Left forelimb (tissue), 1 donor: ENCODE data around the gene PRC1.

Experiments
- DNase-seq: peaks from one replicate; pipeline ENCODE4 v3.0.0-alpha.2; 2018; ENCODE audit warnings: low spot score

The PRC1 gene

DNA sequence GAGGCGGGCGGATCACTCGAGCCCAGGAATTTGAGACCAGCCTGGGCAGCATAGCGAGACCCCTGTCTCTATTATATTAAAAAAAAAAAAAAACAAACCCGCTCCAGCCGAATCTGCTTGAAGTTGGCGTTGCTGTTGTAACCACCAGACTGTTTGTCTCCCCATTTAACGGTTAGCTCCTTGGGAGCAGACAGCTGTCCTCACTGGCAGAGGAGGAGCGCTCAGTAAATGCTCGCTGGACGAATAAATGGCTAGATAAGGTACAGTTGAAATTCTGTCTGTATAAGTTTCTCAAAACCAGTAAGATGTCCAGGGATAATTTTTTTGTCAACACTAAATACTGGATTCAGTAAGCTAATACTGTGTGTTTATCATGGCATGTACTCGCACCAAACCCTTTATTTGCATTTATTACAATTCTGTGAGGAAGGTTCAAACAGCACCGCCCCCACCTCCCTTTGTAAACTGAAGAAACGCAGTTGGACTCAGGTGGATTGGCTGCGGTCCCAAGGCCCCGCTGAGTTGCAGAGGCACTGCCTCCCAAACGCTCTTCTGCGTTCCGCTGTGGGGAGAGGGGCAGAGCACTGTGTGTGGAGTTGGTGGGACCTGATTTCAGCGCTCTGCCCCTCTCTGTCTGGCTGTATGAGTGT lies 38.6 kb downstream of the PRC1 start:
- no peak for DNase-seq

DNA sequence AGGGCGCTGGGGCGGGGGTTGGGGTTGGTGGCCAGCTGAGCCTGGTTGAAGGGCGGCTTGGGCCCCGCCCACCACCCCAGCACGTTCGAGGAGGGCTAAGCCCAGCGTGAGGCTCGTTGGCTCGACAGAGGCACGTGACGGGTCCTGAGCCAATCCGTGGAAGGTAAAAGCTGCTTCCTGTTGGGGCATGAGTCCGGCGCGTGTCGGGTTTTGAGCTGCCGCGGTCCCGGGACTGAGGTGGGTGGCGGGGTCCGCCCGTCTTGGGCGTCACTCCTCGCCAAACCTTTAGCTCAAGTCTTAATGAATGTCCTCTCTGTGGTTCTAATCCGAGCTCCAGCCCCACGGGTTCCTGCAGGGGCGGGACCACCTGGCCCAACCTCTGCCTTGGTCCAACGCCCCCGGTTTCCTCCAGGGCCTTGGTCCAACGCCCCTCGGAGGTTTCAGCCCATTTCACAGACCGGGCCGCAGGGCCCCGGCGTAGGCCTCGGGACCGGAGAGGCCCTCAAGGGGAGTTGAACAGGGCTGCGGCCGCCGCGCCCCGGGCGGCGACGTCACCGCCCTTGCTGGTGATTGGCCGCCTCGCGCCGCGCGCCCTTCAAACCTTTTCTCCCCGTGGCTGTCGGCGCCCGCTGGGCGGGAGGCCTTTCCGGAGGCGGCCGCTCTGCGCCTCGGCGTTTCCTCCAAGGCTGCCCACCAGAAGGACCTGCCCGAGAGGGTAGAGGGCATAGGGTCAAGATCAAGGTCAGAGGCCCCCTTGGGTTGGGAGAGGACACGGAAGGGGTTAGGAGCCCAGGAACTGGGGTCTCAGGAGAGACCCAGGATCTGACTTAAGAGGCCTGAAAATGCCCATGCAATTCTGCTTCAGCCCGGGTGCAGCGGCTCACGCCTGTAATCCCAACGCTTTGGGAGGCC lies 39.4 kb downstream of the PRC1 start, which contains the start of gene RCCD1:
Gene RCCD1, plus strand, starts transcription at position 173 of the 912 bp plus-strand sequence. CDS start 1,851 bp downstream, outside the sequence.
- peak; percentile 95 for DNase-seq

DNA sequence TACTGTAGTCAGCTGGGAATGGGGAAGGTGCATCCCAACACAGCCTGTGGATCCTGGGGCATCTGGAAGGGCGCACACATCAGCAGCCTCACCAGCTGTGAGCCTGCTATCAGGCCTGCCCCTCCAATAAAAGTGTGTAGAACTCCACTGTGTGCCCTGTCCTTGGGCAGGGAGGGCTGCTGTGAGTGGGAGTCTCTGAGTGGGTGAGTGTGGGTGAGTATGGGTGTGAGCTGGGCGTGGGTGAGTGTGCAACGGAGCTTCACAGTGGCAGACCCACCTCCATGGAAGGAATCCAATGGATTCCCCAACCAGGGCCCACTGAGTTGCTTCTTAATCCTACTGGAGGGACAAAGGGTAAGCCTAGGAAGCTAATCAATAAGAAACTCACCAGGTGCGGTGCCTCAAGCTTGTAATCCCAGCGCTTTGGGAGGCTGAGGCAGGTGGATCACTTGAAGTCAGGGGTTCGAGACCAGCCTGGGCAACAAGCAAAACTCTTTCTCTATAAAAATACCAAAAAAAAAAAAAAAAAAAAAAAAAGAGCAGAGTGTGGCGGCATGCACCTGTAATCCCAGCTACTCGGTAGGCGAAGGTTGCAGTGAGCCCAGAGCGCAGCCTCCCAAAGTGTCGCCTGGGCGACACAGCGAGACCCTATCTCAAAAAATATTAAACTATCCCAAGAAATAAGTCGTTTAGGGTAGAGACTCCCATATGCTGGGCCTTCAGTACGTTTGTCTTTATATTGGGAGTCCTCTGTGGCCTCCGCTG lies 40.2 kb downstream of the PRC1 start:
- no peak for DNase-seq

DNA sequence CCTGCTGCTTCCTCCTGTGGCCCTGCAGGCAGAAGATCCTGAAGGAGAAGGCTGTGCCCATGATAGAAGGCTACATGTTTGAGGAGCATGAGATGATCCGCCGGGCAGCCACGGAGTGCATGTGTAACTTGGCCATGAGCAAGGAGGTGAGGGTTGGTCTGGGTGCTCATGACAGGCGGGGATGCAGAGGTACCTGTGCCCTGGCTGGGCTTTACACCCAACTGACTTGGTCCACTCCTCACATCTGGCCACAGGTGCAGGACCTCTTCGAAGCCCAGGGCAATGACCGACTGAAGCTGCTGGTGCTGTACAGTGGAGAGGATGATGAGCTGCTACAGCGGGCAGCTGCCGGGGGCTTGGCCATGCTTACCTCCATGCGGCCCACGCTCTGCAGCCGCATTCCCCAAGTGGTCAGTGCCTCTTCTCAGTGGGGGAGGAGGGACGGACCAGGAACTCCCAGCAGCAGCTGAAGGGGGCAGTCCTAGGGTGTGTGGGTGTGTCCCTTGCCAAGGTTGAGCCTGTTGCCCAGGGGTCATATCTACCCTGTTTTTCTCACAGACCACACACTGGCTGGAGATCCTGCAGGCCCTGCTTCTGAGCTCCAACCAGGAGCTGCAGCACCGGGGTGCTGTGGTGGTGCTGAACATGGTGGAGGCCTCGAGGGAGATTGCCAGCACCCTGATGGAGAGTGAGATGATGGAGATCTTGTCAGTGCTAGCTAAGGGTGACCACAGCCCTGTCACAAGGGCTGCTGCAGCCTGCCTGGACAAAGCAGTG lies 41.2 kb downstream of the PRC1 start:
- DNase-seq, result no peak

DNA sequence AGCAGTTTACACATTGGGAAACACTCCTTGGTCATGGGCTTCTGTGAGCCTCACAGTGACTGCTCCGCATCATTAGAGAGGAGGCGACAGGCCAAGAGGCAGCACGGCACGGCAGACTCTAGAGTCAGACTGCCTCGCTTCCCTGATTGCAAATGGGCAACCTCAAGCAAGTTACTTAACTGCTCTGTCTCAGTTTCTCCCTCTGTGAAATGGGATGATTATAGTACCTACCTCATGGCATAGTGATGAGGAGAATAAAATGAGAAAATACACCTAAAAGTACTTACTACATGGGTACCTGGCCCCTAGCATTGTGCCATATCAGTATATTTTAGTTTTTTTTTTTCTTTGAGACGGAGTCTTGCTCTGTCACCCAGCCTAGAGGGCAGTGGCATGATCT lies 43.7 kb downstream of the PRC1 start:
- no peak for DNase-seq

DNA sequence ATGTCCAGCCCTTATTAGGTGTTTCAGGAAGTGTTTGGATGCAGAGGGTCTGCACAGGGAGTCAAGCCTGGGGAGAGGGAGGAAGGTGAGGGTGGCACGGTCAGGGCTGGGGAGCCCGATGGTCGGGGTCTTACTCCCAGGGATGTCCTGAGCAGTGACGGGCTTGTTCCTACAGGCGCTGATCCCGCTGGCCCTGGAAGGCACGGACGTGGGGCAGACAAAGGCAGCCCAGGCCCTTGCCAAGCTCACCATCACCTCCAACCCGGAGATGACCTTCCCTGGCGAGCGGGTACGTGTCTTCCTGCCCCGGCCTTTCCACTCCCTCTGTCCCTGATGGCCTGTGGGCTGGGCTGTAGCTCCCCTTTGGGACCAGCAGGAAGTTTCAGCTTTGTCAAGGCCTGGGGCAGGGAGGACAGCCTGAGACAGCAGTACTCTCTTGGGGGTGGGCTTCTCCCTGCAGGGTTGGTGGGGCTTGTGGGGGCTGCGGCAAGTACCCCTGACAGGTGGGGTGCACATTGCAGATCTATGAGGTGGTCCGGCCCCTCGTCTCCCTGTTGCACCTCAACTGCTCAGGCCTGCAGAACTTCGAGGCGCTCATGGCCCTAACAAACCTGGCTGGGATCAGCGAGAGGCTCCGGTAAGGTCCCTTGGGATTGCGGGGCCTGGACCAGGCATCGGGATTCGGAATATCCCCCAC lies 44.2 kb downstream of the PRC1 start:
- no peak for DNase-seq

DNA sequence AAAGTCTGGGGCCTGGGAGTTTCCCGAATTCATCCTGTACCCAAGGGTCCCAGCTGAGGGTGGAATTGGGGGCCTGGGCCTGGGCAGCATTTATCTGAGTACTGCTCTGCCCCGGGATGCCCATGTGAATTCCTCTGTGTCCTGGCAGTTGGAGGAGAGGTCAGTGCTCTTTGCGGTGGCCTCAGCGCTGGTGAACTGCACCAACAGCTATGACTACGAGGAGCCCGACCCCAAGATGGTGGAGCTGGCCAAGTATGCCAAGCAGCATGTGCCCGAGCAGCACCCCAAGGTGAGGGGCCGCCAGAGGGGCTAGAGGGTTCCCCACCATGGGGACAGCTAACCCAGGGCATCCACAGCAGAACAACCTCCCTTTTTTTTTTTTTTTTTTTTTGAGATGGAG lies 45.8 kb downstream of the PRC1 start:
- DNase-seq, result no peak

DNA sequence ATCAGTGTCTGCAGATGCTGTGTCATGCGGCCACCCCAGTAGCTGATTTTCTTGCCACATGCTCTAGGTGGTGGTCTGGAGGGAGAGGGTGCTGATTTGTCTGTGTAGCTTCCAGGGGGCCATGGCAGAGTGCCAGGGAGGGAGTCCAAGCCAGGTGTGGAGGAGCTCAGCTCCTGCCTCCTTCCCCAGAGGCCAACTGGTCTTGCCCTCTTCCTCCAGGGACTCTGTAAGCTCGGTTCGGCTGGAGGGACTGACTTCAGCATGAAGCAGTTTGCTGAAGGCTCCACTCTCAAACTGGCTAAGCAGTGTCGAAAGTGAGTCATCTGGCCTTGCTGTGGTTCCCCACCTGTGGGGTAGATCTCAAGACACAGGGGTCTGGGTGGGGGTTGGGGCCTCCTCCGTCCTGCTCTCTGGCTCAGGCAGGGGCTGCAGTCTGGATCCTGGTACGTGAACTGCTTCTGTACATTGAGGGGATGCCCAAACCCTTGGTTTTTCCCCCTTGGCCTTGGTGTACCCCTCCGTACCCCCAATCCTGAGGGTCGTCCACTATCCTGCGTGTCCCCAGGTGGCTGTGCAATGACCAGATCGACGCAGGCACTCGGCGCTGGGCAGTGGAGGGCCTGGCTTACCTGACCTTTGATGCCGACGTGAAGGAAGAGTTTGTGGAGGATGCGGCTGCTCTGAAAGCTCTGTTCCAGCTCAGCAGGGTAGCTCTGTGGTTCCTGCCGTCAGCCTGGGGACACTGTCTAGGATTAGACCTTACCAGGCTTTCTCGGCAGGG lies 46.6 kb downstream of the PRC1 start:
- DNase-seq, result no peak

DNA sequence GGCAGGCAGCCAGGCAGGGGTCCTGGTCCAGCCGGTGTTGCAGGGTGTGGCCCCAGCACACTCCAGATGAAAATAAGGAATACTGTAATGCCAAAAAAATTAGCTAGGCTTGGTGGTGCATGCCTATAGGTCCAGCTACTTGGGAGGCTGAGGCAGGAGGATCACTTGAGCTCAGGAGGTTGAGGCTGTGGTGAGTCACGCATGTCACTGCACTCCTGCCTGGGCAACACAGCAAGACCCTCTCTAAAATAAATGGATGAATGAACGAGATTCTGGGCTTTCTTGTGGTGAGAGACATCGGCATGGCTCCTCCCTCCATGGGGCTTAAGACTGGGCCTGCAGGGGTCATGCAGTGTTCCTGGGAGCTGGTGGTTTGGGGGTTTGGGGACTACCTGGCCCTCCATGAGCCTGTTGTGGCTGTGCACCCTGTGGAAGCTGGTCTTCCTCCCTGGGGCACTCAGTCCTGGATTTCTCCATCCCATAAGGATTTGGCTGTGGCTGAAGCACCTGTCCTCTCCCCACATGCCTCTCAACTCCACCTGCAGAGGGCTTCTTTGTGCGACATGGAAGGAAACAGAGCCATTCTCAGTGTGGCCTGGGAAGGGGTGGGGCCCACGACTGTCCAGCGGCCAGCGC lies 47.3 kb downstream of the PRC1 start:
- DNase-seq, result no peak

DNA sequence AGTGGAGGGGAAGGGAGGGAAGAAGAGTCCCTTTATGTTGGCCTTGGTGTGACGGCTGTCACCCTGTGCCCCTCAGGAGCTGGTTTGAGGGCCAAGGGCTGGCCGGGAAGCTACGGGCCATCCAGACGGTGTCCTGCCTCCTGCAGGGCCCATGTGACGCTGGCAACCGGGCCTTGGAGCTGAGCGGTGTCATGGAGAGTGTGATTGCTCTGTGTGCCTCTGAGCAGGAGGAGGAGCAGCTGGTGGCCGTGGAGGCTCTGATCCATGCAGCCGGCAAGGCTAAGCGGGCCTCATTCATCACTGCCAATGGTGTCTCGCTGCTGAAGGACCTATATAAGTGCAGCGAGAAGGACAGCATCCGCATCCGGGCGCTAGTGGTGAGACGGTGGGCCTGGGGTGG lies 47.8 kb downstream of the PRC1 start:
- no peak for DNase-seq

DNA sequence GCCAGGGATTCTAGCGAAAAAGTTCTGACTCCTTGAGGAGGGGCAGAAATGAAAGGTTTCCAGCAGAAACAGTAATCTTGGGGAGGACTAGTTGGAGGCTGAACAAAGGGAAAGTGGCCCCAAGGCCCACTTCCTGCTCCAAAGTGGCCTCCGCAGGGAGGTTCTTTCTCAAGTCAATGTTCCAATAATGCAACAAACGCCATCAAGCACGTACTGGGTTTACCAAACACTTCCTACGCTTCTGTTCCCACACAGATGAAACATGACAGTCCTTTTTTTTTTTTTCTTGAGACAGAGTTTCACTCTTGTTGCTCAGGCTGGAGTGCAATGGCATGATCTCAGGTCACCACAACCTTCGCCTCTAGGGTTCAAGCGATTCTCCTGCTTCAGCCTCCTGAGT lies 49.2 kb downstream of the PRC1 start:
- no peak for DNase-seq

DNA sequence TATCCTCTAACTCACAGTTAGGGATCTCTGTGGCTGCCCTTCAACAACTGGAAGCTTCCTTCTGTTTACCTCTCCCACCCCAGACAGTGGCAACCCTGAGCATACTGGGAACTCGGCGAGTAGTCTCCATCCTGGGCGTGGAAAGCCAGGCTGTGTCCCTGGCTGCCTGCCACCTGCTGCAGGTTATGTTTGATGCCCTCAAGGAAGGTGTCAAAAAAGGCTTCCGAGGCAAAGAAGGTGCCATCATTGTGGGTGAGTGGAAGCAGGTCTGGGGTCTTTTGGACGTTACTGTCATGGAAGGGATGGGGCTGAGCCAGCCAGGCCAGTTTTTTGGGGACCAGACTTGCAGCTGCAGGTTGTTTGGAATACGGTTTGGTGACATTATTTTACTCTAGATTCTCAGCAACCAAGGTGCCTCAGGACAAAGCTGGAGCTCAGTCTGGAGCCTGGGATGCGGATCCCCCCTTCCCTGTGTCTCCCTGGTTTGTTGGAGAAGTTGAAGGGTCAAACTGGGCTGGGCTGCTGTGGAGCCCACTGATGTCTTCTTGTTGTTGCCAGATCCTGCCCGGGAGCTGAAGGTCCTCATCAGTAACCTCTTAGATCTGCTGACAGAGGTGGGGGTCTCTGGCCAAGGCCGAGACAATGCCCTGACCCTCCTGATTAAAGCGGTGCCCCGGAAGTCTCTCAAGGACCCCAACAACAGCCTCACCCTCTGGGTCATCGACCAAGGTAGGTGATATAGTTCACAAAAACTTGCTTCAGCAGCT lies 51.8 kb downstream of the PRC1 start:
- DNase-seq, result no peak

DNA sequence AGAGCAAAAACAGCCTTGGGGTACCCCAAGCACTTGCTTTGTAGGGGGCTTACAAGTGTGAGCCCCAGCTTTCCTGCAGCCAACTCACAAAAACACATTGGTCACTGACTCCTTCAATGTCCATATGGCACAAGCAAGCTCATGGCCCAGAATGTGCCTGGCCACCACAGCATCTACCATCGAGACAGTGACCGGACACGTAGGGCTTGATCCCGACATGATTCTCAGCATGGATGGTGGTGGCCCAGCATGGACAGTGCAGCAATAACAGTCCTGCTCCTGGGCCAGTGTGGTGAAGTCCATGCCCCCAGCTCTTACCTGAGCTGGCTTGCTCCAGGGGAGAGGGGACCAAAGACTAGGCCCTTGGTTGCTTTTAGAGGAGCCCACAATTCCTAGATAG lies 53.3 kb downstream of the PRC1 start:
- DNase-seq, result no peak

DNA sequence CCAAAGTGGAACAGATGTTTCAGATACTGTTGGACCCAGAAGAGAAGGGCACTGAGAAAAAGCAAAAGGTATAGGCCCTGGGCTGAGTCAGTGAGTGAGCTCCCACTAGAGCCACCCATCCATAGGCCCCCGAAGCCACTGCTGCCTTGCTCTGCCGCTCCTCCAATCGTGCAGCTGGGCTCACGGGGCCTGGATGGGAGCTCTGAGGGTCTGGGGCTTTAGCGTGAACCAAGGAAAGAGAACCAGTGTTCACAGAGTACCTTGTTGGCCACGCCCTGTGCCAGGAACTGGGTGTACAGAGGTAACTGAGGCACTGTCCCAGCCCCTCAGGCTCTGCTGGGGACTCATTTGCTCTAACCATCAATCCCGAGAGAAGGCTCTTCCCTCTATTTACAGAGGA lies 54.6 kb downstream of the PRC1 start:
- no peak for DNase-seq

DNA sequence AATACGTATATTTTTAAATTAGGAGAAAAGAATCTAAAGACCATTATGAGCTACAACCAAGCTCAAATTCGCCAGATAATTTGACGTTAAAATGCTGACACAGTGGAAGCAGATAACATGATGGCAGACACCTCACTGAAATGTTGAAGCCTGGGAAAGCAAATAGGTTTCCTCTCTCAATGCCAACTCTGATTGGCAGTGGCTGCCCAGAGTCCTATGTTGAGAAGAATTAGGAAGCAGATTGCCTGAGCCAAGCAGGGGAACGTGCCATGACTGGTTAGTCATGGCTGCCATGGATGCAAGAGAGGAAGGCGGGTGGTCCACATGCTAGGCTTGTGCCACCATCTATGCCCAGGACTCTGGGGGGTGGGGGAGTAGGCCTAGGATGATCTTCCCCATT lies 56.1 kb downstream of the PRC1 start:
- no peak for DNase-seq

DNA sequence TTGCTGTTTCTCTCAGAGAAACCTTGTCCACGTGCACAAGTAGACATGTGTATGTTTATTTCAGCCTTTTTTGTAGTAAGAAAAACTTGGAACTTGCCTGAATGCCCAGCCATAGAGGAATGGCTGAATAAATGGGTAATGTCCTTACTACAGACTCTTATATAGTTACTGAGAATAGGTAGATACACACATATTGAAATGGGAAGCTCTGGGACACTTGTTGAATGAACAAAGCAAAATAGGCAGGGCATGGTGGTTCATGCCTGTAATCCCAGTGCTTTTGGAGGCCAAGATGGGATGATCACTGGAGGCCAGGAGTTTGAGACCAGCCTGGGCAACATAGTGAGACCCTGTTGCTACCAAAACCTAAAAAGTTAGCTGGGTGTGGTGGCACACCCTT lies 57.5 kb downstream of the PRC1 start:
- DNase-seq, result no peak

DNA sequence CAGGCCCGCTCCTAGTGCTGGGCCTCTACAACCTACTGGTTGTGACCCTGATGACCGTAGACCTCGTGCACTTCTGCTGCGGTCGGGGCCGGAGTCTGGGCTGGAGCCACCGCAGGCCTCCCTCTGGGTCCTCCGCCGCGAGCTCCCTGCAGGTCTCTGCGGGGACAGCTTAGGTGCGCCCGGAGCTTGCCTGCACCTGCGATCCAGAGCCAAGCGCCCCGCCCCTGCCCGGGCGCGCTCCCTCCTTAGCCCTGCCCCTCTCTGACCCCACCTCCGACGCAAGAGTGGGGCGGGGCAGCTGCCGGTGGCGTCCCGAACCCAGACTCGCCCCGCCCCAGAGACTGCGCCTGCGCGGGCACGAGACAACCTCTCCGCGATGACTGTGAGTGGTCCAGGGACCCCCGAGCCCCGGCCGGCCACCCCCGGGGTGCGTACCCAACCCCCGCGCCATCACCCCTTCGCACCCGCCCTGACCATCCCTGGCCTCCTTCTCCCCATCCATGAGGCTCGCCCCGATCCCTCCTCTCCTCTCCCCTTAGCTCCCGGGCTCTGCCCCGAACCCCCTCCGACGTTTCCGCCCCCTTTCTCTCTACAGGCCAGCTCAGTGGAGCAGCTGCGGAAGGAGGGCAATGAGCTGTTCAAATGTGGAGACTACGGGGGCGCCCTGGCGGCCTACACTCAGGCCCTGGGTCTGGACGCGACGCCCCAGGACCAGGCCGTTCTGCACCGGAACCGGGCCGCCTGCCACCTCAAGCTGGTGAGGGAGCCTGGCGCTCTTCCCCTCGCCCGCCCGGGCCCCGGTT lies 59.2 kb downstream of the PRC1 start, which contains the start of gene UNC45A:
Gene UNC45A, plus strand, starts transcription at position 337 of the 803 bp plus-strand sequence. Its CDS starts 40 bp downstream, at position 377.
- peak; percentile 92 for DNase-seq
